ENCODE data around the gene WDR70. TPM values are rescaled to one million over a fixed set of nuclear protein-coding genes. Genes with fewer than 3 reads are reported as not detected.

The WDR70 gene
- total and polyA plus RNA-seq, 2 donors (not counting 3 experiments of a cell fraction or from before 2014, with no cell fraction given): 6.7 to 37.3 TPM

DNA sequence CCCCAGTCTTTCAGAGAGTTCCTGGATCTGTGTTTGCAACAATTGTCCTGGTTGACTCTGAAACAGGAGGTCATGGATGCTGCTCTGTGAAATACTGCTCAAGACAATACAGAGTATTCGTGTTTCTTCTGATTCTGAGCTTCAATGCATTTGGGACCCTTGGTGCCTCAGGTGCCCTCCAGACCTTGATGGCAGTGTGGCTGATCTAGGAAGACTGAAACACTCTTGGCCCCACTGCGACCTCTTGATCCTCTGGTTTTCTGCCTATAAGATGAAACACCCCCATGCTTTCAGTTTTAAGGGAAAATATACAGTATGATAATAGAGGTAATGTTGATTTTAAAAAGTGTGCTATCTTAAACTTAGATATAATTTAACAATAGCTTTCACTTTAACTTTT lies 393.1 kb downstream of the WDR70 start:
- Histone ChIP-seq H3K4me3 (replicated peaks in 1 of 3; ENCODE audit: insufficient read depth in 1 of 3, low read depth in 1 of 3, low read length in 3 of 3) (no peak overlapping the region), H3K36me3 (ENCODE audit: control insufficient read depth in 2 of 2, extremely low read depth in 1 of 2, insufficient read depth in 2 of 2, low read length in 2 of 2) (no peaks in the 10 kb centered on the region), H3K4me1 (ENCODE audit: control insufficient read depth, extremely low read depth, insufficient read depth, low read length) (no peaks in the 10 kb centered on the region), H3K9me3 (replicated peaks; ENCODE audit: control insufficient read depth, insufficient read depth, low read length) (no peaks in the 10 kb centered on the region), H3K9ac (replicated peaks; ENCODE audit: extremely low read depth, insufficient read depth, low read length) (no peak overlapping the region), H3K9me1 (replicated peaks; ENCODE audit: control insufficient read depth, extremely low read depth, insufficient read depth, low read length) (no peaks in the 10 kb centered on the region), H4K20me1 (replicated peaks; ENCODE audit: control insufficient read depth, extremely low read depth, insufficient read depth, low read length) (no peaks in the 10 kb centered on the region), H3K4me2 (ENCODE audit: insufficient read depth, low read length) (no peak overlapping the region), H3K27me3 (ENCODE audit: control insufficient read depth in 2 of 2, insufficient read depth in 2 of 2, low read length in 2 of 2) (no peaks in the 10 kb centered on the region), H2AFZ (ENCODE audit: low read depth, low read length) (no peak overlapping the region), H3K79me2 (ENCODE audit: control insufficient read depth, insufficient read depth, low read length) (no peaks in the 10 kb centered on the region), H3K27ac (ENCODE audit: insufficient read depth, low read depth, low read length) (no peak overlapping the region)
- DNase-seq (ENCODE audit: low read depth, low spot score) (no peak), FAIRE-seq (no peak)
- ChIA-PET CTCF (no interaction called here), POLR2A (interaction anchor here (0.6 kb wide), 1 partner anchor 71 kb away, joined by 4 read pairs; no protein-coding TSS in a partner anchor)
- dilution Hi-C loops (cut with MboI; ENCODE audit: extremely low pct_ligation_motif_present, low sequenced_read_pairs) (no loop called here), intact Hi-C loops (cut with micrococcal nuclease) (loop anchor here (10.0 kb wide), 1 partner anchor 423 kb away; no protein-coding TSS in a partner anchor)
- BruUV-seq (replicated peaks): no TSS peak
- TF ChIP-seq POLR2A (IDR thresholded peaks at IDR 0.05; ENCODE audit: low read depth, low read length): no peak
- TF ChIP-seq MYC (IDR thresholded peaks at IDR 0.05; ENCODE audit: low read depth, low read length): no peak
- TF ChIP-seq GATA2 (IDR thresholded peaks at IDR 0.05; ENCODE audit: insufficient read depth, insufficient read length, low read depth, low read length): no peak

DNA sequence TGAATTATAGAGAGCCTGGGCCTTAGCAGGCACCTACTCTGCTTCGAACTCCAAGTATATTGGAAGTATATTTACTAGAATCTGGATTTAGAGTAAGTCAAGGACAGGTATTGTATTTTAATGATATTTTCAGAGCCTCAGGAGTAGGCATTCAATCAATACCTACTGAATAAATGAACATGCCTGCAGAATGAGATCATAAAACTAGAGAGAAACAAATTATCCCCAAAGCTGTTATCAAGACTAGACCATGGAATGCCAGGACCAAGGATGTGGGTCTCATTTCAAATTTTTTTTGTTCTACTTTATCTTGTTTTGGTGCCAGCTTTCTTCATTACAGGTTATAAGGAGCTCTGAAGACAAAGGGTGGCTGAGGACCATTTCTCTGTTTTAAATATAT lies 394.7 kb downstream of the WDR70 start:
- intact Hi-C loops (cut with micrococcal nuclease): loop anchor here (10.0 kb wide), 1 partner anchor 421 kb away; no protein-coding TSS in a partner anchor
- POLR2A ChIA-PET: no interaction called here

More for the DNA sequence above, 394.7 kb downstream of the WDR70 start:
- H2AFZ ChIP-seq (ENCODE audit: low read depth, low read length): no peak overlapping the region
- no peak overlapping the region for H3K4me2 ChIP-seq (ENCODE audit: insufficient read depth, low read length)
- DNase-seq (ENCODE audit: low read depth, low spot score) (no peak), FAIRE-seq (no peak)
- TF ChIP-seq, protein P1, sequence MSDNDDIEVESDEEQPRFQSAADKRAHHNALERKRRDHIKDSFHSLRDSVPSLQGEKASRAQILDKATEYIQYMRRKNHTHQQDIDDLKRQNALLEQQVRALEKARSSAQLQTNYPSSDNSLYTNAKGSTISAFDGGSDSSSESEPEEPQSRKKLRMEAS (IDR thresholded peaks at IDR 0.05; ENCODE audit: insufficient read depth, insufficient read length): no peak
- TF ChIP-seq MYC (IDR thresholded peaks at IDR 0.05; ENCODE audit: low read depth, low read length) (no peak), FOS (IDR thresholded peaks at IDR 0.05; ENCODE audit: borderline replicate concordance, insufficient read depth, low read length) (no peak), POLR2AphosphoS5 (IDR thresholded peaks at IDR 0.05; ENCODE audit: insufficient read depth, low read depth, low read length) (no peak), GATA2 (IDR thresholded peaks at IDR 0.05; ENCODE audit: insufficient read depth, insufficient read length, low read depth, low read length) (no peak), POLR2A (IDR thresholded peaks at IDR 0.05; ENCODE audit: low read depth, low read length) (no peak), EZH2 (IDR thresholded peaks at IDR 0.05; ENCODE audit: borderline replicate concordance, low read depth, low read length, severe bottlenecking) (no peak), JUN (IDR thresholded peaks at IDR 0.05; ENCODE audit: borderline replicate concordance, insufficient read depth, insufficient read length, low read depth) (no peak)
- TF ChIP-seq, protein P2, sequence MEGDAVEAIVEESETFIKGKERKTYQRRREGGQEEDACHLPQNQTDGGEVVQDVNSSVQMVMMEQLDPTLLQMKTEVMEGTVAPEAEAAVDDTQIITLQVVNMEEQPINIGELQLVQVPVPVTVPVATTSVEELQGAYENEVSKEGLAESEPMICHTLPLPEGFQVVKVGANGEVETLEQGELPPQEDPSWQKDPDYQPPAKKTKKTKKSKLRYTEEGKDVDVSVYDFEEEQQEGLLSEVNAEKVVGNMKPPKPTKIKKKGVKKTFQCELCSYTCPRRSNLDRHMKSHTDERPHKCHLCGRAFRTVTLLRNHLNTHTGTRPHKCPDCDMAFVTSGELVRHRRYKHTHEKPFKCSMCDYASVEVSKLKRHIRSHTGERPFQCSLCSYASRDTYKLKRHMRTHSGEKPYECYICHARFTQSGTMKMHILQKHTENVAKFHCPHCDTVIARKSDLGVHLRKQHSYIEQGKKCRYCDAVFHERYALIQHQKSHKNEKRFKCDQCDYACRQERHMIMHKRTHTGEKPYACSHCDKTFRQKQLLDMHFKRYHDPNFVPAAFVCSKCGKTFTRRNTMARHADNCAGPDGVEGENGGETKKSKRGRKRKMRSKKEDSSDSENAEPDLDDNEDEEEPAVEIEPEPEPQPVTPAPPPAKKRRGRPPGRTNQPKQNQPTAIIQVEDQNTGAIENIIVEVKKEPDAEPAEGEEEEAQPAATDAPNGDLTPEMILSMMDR (IDR thresholded peaks at IDR 0.05; ENCODE audit: extremely low read depth in 1 of 2, insufficient read depth in 1 of 2, low read depth in 1 of 2, low read length in 2 of 2): no peak
- no TSS peak for BruUV-seq (replicated peaks)
- no peaks in the 10 kb centered on the region for H4K20me1 ChIP-seq (replicated peaks; ENCODE audit: control insufficient read depth, extremely low read depth, insufficient read depth, low read length)
- H3K4me3 ChIP-seq (replicated peaks in 1 of 3; ENCODE audit: insufficient read depth in 1 of 3, low read depth in 1 of 3, low read length in 3 of 3): no peak overlapping the region
- no peaks in the 10 kb centered on the region for H3K9me3 ChIP-seq (replicated peaks; ENCODE audit: control insufficient read depth, insufficient read depth, low read length)
- CTCF ChIA-PET: interaction anchor here (1.0 kb wide), 1 partner anchor 361 kb away, joined by 3 read pairs; no protein-coding TSS in a partner anchor
- dilution Hi-C loops (cut with MboI; ENCODE audit: extremely low pct_ligation_motif_present, low sequenced_read_pairs): no loop called here
- H3K79me2 ChIP-seq (ENCODE audit: control insufficient read depth, insufficient read depth, low read length): no peaks in the 10 kb centered on the region
- H3K4me1 ChIP-seq (ENCODE audit: control insufficient read depth, extremely low read depth, insufficient read depth, low read length): no peaks in the 10 kb centered on the region
- no peaks in the 10 kb centered on the region for H3K27me3 ChIP-seq (ENCODE audit: control insufficient read depth in 2 of 2, insufficient read depth in 2 of 2, low read length in 2 of 2)
- no peak overlapping the region for H3K27ac ChIP-seq (ENCODE audit: insufficient read depth, low read depth, low read length)
- no peak overlapping the region for H3K9ac ChIP-seq (replicated peaks; ENCODE audit: extremely low read depth, insufficient read depth, low read length)
- H3K9me1 ChIP-seq (replicated peaks; ENCODE audit: control insufficient read depth, extremely low read depth, insufficient read depth, low read length): no peaks in the 10 kb centered on the region
- H3K36me3 ChIP-seq (ENCODE audit: control insufficient read depth in 2 of 2, extremely low read depth in 1 of 2, insufficient read depth in 2 of 2, low read length in 2 of 2): no peaks in the 10 kb centered on the region
